ENCODE data around the gene ZNF574. TPM values are rescaled to one million over a fixed set of nuclear protein-coding genes. Genes with fewer than 3 reads are reported as not detected.
A peak's percentile ranks its signal among the peaks of the same experiment; 100 is the strongest.

The ZNF574 gene
- polyA plus RNA-seq, 1 donor (not counting 4 experiments of a cell fraction or from before 2014, with no cell fraction given): 6.8 TPM

GRCh38 chr19:42126574-42126973 is 50.6 kb downstream of the ZNF574 start:
- Histone ChIP-seq H3K9me3 (ENCODE audit: control insufficient read depth, low read depth, low read length) (no peaks in the 10 kb centered on the region), H4K20me1 (ENCODE audit: control insufficient read depth, extremely low read depth, insufficient read depth, low read length) (no peaks in the 10 kb centered on the region), H3K4me3 (ENCODE audit: control insufficient read depth in 2 of 3, extremely low read depth in 1 of 3, insufficient read depth in 2 of 3, low read depth in 1 of 3, low read length in 3 of 3) (no peak overlapping the region), H3K9ac (ENCODE audit: control insufficient read depth, extremely low read depth, insufficient read depth, low read length) (no peak overlapping the region), H3K27me3 (ENCODE audit: control insufficient read depth, extremely low read depth, insufficient read depth, low read length) (no peaks in the 10 kb centered on the region), H3K4me2 (ENCODE audit: control insufficient read depth, extremely low read depth, insufficient read depth, low read depth, low read length) (no peak overlapping the region), H3K36me3 (ENCODE audit: control insufficient read depth in 2 of 2, extremely low read depth in 1 of 2, insufficient read depth in 2 of 2, low read length in 2 of 2) (no peaks in the 10 kb centered on the region), H3K27ac (ENCODE audit: control insufficient read depth, insufficient read depth, low read length) (no peak overlapping the region), H3K79me2 (ENCODE audit: control insufficient read depth, insufficient read depth, low read length) (peaks cover 11% of the 10 kb centered on the region), H3K9me1 (ENCODE audit: control insufficient read depth, extremely low read depth, insufficient read depth, low read length) (no peaks in the 10 kb centered on the region), H2AFZ (ENCODE audit: control insufficient read depth, low read length) (no peak overlapping the region), H3K4me1 (ENCODE audit: control insufficient read depth, extremely low read depth, insufficient read depth, low read length) (peaks cover 35% of the 10 kb centered on the region)
- no peak for DNase-seq (ENCODE audit: low read depth, low spot score)
- TF ChIP-seq EZH2 (IDR thresholded peaks at IDR 0.05; ENCODE audit: low read length) (no peak), CTCF (optimal IDR thresholded peaks at IDR 0.05 in 1 of 3, IDR thresholded peaks at IDR 0.05 in 1 of 3, conservative IDR thresholded peaks at IDR 0.05 in 1 of 3; ENCODE audit: extremely low read depth in 1 of 3, insufficient read depth in 2 of 3, low read length in 3 of 3) (no peak)
- FAIRE-seq: no peak
- dilution Hi-C loops (cut with MboI; ENCODE audit: extremely low pct_ligation_motif_present, low sequenced_read_pairs): no loop called here

- Histone ChIP-seq H2AFZ (ENCODE audit: control insufficient read depth, low read length) (peak overlapping the region; percentile 2), H3K36me3 (ENCODE audit: control insufficient read depth in 2 of 2, extremely low read depth in 1 of 2, insufficient read depth in 2 of 2, low read length in 2 of 2) (no peaks in the 10 kb centered on the region), H3K27ac (ENCODE audit: control insufficient read depth, insufficient read depth, low read length) (peak overlapping the region; percentile 78), H3K9me3 (ENCODE audit: control insufficient read depth, low read depth, low read length) (no peaks in the 10 kb centered on the region), H3K9ac (ENCODE audit: control insufficient read depth, extremely low read depth, insufficient read depth, low read length) (peak overlapping the region; percentile 49), H4K20me1 (ENCODE audit: control insufficient read depth, extremely low read depth, insufficient read depth, low read length) (no peaks in the 10 kb centered on the region), H3K4me2 (ENCODE audit: control insufficient read depth, extremely low read depth, insufficient read depth, low read depth, low read length) (peak overlapping the region; percentile 91), H3K27me3 (ENCODE audit: control insufficient read depth, extremely low read depth, insufficient read depth, low read length) (no peaks in the 10 kb centered on the region), H3K9me1 (ENCODE audit: control insufficient read depth, extremely low read depth, insufficient read depth, low read length) (no peaks in the 10 kb centered on the region), H3K4me3 (ENCODE audit: control insufficient read depth in 2 of 3, extremely low read depth in 1 of 3, insufficient read depth in 2 of 3, low read depth in 1 of 3, low read length in 3 of 3) (peak overlapping the region in 2 of 3 experiments; percentile 18 to 52), H3K4me1 (ENCODE audit: control insufficient read depth, extremely low read depth, insufficient read depth, low read length) (peaks cover 28% of the 10 kb centered on the region), H3K79me2 (ENCODE audit: control insufficient read depth, insufficient read depth, low read length) (peaks cover 16% of the 10 kb centered on the region)
- dilution Hi-C loops (cut with MboI; ENCODE audit: extremely low pct_ligation_motif_present, low sequenced_read_pairs): no loop called here
- no peak for TF ChIP-seq EZH2 (IDR thresholded peaks at IDR 0.05; ENCODE audit: low read length)
- no peak for TF ChIP-seq CTCF (optimal IDR thresholded peaks at IDR 0.05 in 1 of 3, IDR thresholded peaks at IDR 0.05 in 1 of 3, conservative IDR thresholded peaks at IDR 0.05 in 1 of 3; ENCODE audit: extremely low read depth in 1 of 3, insufficient read depth in 2 of 3, low read length in 3 of 3)
- FAIRE-seq: peak; percentile 100
- DNase-seq (ENCODE audit: low read depth, low spot score): peak; percentile 99
Observed at GRCh38 chr19:42129399-42130253, 53.7 kb downstream of the ZNF574 start.

Data from keratinocyte (primary cell).